ENCODE results near the gene CDK2AP2. TPM values are rescaled to one million over a fixed set of nuclear protein-coding genes. Genes with fewer than 3 reads are reported as not detected.

CDK2AP2 gene
- total RNA-seq, 4 donors from 2014 or later, result 60.4 to 97.7 (median 77.2) TPM

GRCh38 chr11:67504950-67505581, 2.9 kb downstream of the CDK2AP2 start, which contains the start of gene PITPNM1:
PITPNM1 (minus strand) TSS chr11:67505363; CDS start chr11:67504180, 1,183 bp downstream.
- no peak for TF ChIP-seq CTCF (IDR thresholded peaks at IDR 0.05)
- peak; percentile 21 to 22 for TF ChIP-seq POLR2A (IDR thresholded peaks at IDR 0.05)
- H3K27me3 ChIP-seq, result no peaks in the 10 kb centered on the region
- H3K36me3 ChIP-seq, result peaks cover 0 to 25% (median 0%) of the 10 kb centered on the region in 3 donors
- peaks cover 0 to 42% (median 34%) of the 10 kb centered on the region in 4 donors for H3K4me1 ChIP-seq
- peak; percentile 88 to 92 (median 90) for DNase-seq
- H3K9me3 ChIP-seq, result no peaks in the 10 kb centered on the region
- peak within 1 kb of the TSS; percentile 74 to 79 (median 77) for H3K4me3 ChIP-seq
- peak within 1 kb of the TSS; percentile 94 to 99 (median 97) for H3K27ac ChIP-seq

- TF ChIP-seq CTCF (IDR thresholded peaks at IDR 0.05) (no peak), POLR2A (IDR thresholded peaks at IDR 0.05) (no peak)
- peak in 1 of 3 donors; percentile 54 for DNase-seq
- Histone ChIP-seq H3K27ac (peak overlapping the region; percentile 94 to 99 (median 97)), H3K27me3 (no peaks in the 10 kb centered on the region), H3K4me1 (peaks cover 0 to 42% (median 34%) of the 10 kb centered on the region in 4 donors), H3K4me3 (peak overlapping the region; percentile 74 to 79 (median 77)), H3K36me3 (peaks cover 0 to 30% (median 0%) of the 10 kb centered on the region in 3 donors), H3K9me3 (no peaks in the 10 kb centered on the region)
Measured at GRCh38 chr11:67504005-67504949, 3.7 kb downstream of the CDK2AP2 start.

GRCh38 chr11:67503119-67504004, 4.6 kb downstream of the CDK2AP2 start:
- Histone ChIP-seq H3K27ac (peak overlapping the region in 1 of 4 donors; percentile 99), H3K36me3 (peaks cover 0 to 32% (median 0%) of the 10 kb centered on the region in 3 donors), H3K4me1 (peaks cover 0 to 36% (median 31%) of the 10 kb centered on the region in 4 donors), H3K9me3 (no peaks in the 10 kb centered on the region), H3K4me3 (peak overlapping the region; percentile 74 to 79 (median 77)), H3K27me3 (no peaks in the 10 kb centered on the region)
- DNase-seq, result no peak
- no peak for TF ChIP-seq CTCF (IDR thresholded peaks at IDR 0.05)
- TF ChIP-seq POLR2A (IDR thresholded peaks at IDR 0.05), result no peak

- Histone ChIP-seq H3K4me3 (no peak overlapping the region), H3K9me3 (no peaks in the 10 kb centered on the region), H3K27me3 (no peaks in the 10 kb centered on the region), H3K27ac (no peak overlapping the region), H3K36me3 (peaks cover 0 to 42% (median 0%) of the 10 kb centered on the region in 3 donors), H3K4me1 (peaks cover 0 to 32% (median 29%) of the 10 kb centered on the region in 4 donors)
- no peak for TF ChIP-seq POLR2A (IDR thresholded peaks at IDR 0.05)
- TF ChIP-seq CTCF (IDR thresholded peaks at IDR 0.05), result no peak
- no peak for DNase-seq
Measured at GRCh38 chr11:67502328-67502979, 5.5 kb downstream of the CDK2AP2 start.

Data from Peyer's patch (tissue), 4 donors.